IMR-90 (cell line): ENCODE measurements around the gene COMMD1.

Experiments used
- CEBPB ChIP-seq: IDR thresholded peaks from 2 replicates; pipeline ENCODE4 v1.6.1; 2012; ENCODE audit warnings: low read depth, low read length, improper control_type of control experiment
- CTCF ChIP-seq: conservative IDR thresholded peaks from 2 replicates; pipeline ENCODE4 v1.5.1; 2012; ENCODE audit warnings: mild to moderate bottlenecking, low read depth, low read length, improper control_type of control experiment
- POLR2A ChIP-seq: IDR thresholded peaks from 2 replicates; pipeline ENCODE4 v1.6.1; 2012; ENCODE audit warnings: mild to moderate bottlenecking, low read depth, low read length

GRCh38 chr2:61924895-61925663 is 19.6 kb downstream of the COMMD1 start:
- TF ChIP-seq CTCF (no peak), POLR2A (no peak), CEBPB (no peak)
